Stomach (tissue), 9 donors: Measurements from ENCODE around the gene RAB31. TPM values are rescaled to one million over a fixed set of nuclear protein-coding genes. Genes with fewer than 3 reads are reported as not detected.

ENCODE experiments used
- DNase-seq, 2 donors: peaks; one replicate each; pipeline versions ENCODE4 v3.0.0 to v3.0.0-alpha.2; 2013 to 2019
- H3K27ac ChIP-seq, 5 donors: fragments of 200-600 bp in 4 of 5; sonication (generic) in 4 of 5; one replicate each; pipeline ENCODE4 v1.5.1; 2013 to 2019; ENCODE audit warnings: mild to moderate bottlenecking in 1 of 5, moderate library complexity in 1 of 5
- H3K27me3 ChIP-seq, 3 donors: fragments of 200-600 bp; sonication (generic); one replicate each; pipeline ENCODE4 v1.5.1; 2017 to 2019; ENCODE audit warnings: mixed run types in 1 of 3
- H3K36me3 ChIP-seq, 4 donors: fragments of 200-600 bp; sonication (generic); 1 replicate in 3 of 4; 2 replicates in 1 of 4; pipeline ENCODE4 v1.5.1; 2016 to 2019
- H3K4me1 ChIP-seq, 4 donors: fragments of 200-600 bp; sonication (generic); one replicate each; pipeline ENCODE4 v1.5.1; 2016 to 2019
- H3K4me3 ChIP-seq, 4 donors: fragments of 200-600 bp; sonication (generic) in 3 of 4; one replicate each; pipeline ENCODE4 v1.5.1; 2016 to 2019; ENCODE audit warnings: mild to moderate bottlenecking in 1 of 4
- H3K9me3 ChIP-seq, 4 donors: fragments of 200-600 bp; sonication (generic); one replicate each; pipeline ENCODE4 v1.5.1; 2016 to 2019
- EP300 ChIP-seq: sonication (generic); formaldehyde crosslinking; IDR thresholded peaks from one replicate; pipeline ENCODE4 v1.6.1; 2017; ENCODE audit warnings: antibody characterized with exemption
- POLR2A ChIP-seq, 4 donors: fragments of 450-650 bp; IDR thresholded peaks; one replicate each; pipeline ENCODE4 v1.6.1; 2016; ENCODE audit warnings: antibody characterized with exemption in 4 of 4, control low read depth in 2 of 4, mild to moderate bottlenecking in 1 of 4, moderate library complexity in 1 of 4
- POLR2AphosphoS5 ChIP-seq, 3 donors: sonication (generic); formaldehyde crosslinking; IDR thresholded peaks; one replicate each; pipeline ENCODE4 v1.6.1; 2016; ENCODE audit warnings: antibody characterized with exemption in 3 of 3
- WGBS, 5 donors: extraction: QIAGEN DNeasy Blood & Tissue Kit in 3 of 5; methylation state at CpG; one replicate each; pipeline versions ENCODE4 v1.1.5 to v1.1.7; 2013 to 2018; 5-methylcytosine and 5-hydroxymethylcytosine counted together
- intact Hi-C: fragments of 100-400 bp; cut with DNase I; formaldehyde crosslinking; loops from one replicate; pipeline ENCODE4 v1.15.1; 2023; ENCODE audit warnings: low total_unique reads
- polyA plus RNA-seq, 3 donors: library from polyadenylated mRNA; stranded (reverse); fragments of 200-250 nt; gene quantifications; one replicate each; pipeline ENCODE4 v1.2.3, GENCODE V29; 2013
- total RNA-seq, 5 donors: library from RNA; depleted of rRNA; stranded (reverse); fragments of >200 nt; gene quantifications; one replicate each; pipeline versions ENCODE4 v1.1.0 to v1.2.3, GENCODE V29; 2014 to 2016
- TF ChIP-seq, protein P1 (sequence below), 7 experiments: fragments of 450-650 bp in 4 of 7; fragments of 200-600 bp in 3 of 7; sonication (generic) in 3 of 7; IDR thresholded peaks; one replicate each; pipeline ENCODE4 v1.5.1; 2016 to 2019; ENCODE audit warnings: antibody characterized with exemption in 7 of 7, control low read depth in 2 of 7, mild to moderate bottlenecking in 1 of 7
- donor health status: healthy with polysubstance abuse.
- donor health status: Bipolar disorder and iron deficiency.
- donor health status: healthy.

Gene RAB31
- total and polyA plus RNA-seq, 8 donors: 10.1 to 65.5 (median 36.8) TPM

DNA sequence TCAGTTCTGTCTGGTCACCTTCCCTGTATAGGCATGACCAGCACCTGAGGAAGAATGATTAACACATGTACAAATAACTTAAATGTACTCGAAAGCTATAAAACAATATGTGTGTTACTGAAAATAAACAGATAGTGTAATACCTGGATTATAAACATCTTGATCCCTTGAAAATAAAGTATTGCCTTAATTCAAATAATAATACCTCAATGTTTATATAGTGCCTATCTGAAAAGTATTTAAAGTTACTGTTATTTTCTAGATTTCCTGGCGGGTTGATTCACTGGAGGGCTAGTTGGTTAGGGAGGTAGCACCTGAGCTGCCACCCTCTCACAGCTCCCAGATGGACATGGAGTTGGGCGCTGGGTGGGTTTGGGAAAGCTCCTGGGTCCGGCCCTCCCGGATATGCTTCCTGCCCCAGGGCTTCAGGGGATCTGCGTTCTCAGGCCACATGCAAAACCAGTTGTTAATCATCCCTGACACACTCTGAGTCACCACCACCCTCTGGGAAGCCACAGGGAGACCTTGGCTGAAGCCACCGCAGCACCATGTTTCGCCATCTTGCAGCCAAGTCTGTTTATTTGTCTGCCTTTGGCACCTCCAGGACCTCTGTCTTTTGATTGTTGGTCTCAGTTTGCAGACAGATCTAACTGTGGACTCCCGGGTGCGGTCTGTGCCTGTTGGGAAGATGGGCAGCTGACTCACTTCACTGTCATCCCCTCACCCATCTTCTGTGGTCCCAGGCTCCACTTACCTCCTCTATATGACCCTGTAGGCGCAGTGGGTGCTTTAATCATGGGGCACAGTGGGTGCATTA is 35.3 kb downstream of the RAB31 start:
- no peaks in the 10 kb centered on the region for H3K36me3 ChIP-seq
- H3K27ac ChIP-seq: peak overlapping the region in 3 of 5 donors; percentile 32 to 71 (median 62)
- H3K4me3 ChIP-seq: no peak overlapping the region
- H3K9me3 ChIP-seq: no peaks in the 10 kb centered on the region
- H3K4me1 ChIP-seq: peaks cover 8 to 35% (median 18%) of the 10 kb centered on the region in 4 donors
- TF ChIP-seq, protein P1, sequence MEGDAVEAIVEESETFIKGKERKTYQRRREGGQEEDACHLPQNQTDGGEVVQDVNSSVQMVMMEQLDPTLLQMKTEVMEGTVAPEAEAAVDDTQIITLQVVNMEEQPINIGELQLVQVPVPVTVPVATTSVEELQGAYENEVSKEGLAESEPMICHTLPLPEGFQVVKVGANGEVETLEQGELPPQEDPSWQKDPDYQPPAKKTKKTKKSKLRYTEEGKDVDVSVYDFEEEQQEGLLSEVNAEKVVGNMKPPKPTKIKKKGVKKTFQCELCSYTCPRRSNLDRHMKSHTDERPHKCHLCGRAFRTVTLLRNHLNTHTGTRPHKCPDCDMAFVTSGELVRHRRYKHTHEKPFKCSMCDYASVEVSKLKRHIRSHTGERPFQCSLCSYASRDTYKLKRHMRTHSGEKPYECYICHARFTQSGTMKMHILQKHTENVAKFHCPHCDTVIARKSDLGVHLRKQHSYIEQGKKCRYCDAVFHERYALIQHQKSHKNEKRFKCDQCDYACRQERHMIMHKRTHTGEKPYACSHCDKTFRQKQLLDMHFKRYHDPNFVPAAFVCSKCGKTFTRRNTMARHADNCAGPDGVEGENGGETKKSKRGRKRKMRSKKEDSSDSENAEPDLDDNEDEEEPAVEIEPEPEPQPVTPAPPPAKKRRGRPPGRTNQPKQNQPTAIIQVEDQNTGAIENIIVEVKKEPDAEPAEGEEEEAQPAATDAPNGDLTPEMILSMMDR (IDR thresholded peaks at IDR 0.05): no peak
- peak in 1 of 3 donors; percentile 77 for TF ChIP-seq POLR2AphosphoS5 (IDR thresholded peaks at IDR 0.05)
- no peaks in the 10 kb centered on the region for H3K27me3 ChIP-seq
- 68 to 75% (median 72%) methylated on average over 11 of the region's 11 CpGs for WGBS, 5 donors
- DNase-seq: peak in 1 of 2 donors; percentile 47
- intact Hi-C loops: no loop called here

- Histone ChIP-seq H3K4me3 (no peak overlapping the region), H3K27ac (no peak overlapping the region), H3K9me3 (no peaks in the 10 kb centered on the region), H3K4me1 (peaks cover 7 to 40% (median 25%) of the 10 kb centered on the region in 4 donors), H3K27me3 (no peaks in the 10 kb centered on the region), H3K36me3 (no peaks in the 10 kb centered on the region)
- TF ChIP-seq POLR2AphosphoS5 (IDR thresholded peaks at IDR 0.05) (no peak), POLR2A (IDR thresholded peaks at IDR 0.05) (no peak), EP300 (no peak)
- TF ChIP-seq, protein P1 (IDR thresholded peaks at IDR 0.05): no peak
- intact Hi-C loops: no loop called here
- no peak for DNase-seq
- 86 to 91% (median 87%) methylated on average over 1 of the region's 1 CpG for WGBS, 5 donors
Measured at GRCh38 chr18:9746958-9747357, 38.9 kb downstream of the RAB31 start.

GRCh38 chr18:9749611-9750010 is 41.5 kb downstream of the RAB31 start:
- H3K27me3 ChIP-seq: no peaks in the 10 kb centered on the region
- H3K9me3 ChIP-seq: no peaks in the 10 kb centered on the region
- intact Hi-C loops: no loop called here
- DNase-seq: no peak
- peak overlapping the region in 2 of 5 donors; percentile 21 to 37 for H3K27ac ChIP-seq
- H3K36me3 ChIP-seq: no peaks in the 10 kb centered on the region
- H3K4me1 ChIP-seq: peaks cover 0 to 24% (median 6%) of the 10 kb centered on the region in 4 donors
- no peak for TF ChIP-seq POLR2AphosphoS5 (IDR thresholded peaks at IDR 0.05)
- WGBS, 5 donors: 76 to 93% (median 82%) methylated on average over 4 of the region's 4 CpGs
- no peak overlapping the region for H3K4me3 ChIP-seq

GRCh38 chr18:9750112-9750511 is 42.0 kb downstream of the RAB31 start:
- H3K4me3 ChIP-seq: no peak overlapping the region
- no peak for DNase-seq
- H3K36me3 ChIP-seq: no peaks in the 10 kb centered on the region
- H3K27ac ChIP-seq: peak overlapping the region in 3 of 5 donors; percentile 5 to 37 (median 21)
- WGBS, 5 donors: 73 to 91% (median 83%) methylated on average over 12 of the region's 12 CpGs
- intact Hi-C loops: no loop called here
- no peaks in the 10 kb centered on the region for H3K9me3 ChIP-seq
- TF ChIP-seq POLR2AphosphoS5 (IDR thresholded peaks at IDR 0.05): peak in 1 of 3 donors; percentile 9
- TF ChIP-seq, protein P1 (IDR thresholded peaks at IDR 0.05): no peak
- H3K4me1 ChIP-seq: peaks cover 0 to 24% (median 7%) of the 10 kb centered on the region in 4 donors
- no peaks in the 10 kb centered on the region for H3K27me3 ChIP-seq
